Astrocyte (in vitro differentiated cells and primary cell): Measurements from ENCODE around the gene LEMD2. TPM values are rescaled to one million over a fixed set of nuclear protein-coding genes. Genes with fewer than 3 reads are reported as not detected.

Experiments used
- DNase-seq: peaks from one replicate; pipeline ENCODE4 v3.0.0-alpha.2; 2010; ENCODE audit warnings: low read depth
- FAIRE-seq: peaks from 2 replicates; lab custom pipeline; 2011; peaks lifted over from hg19 to GRCh38; lab: Jason Lieb, UNC
- H2AFZ ChIP-seq: 2 replicates; pipeline ENCODE4 v1.6.0; 2012; ENCODE audit warnings: low read depth, low read length, inconsistent platforms
- H3K27ac ChIP-seq: 2 replicates; pipeline ENCODE4 v1.5.1; 2011; ENCODE audit warnings: low read depth, low read length, inconsistent platforms
- H3K27me3 ChIP-seq: 2 replicates; pipeline ENCODE4 v1.6.0; 2011; ENCODE audit warnings: low read length, inconsistent platforms; ENCODE audit not compliant: insufficient read depth
- H3K36me3 ChIP-seq: 2 replicates; pipeline ENCODE4 v1.5.1; 2011; ENCODE audit warnings: low read length, inconsistent platforms; ENCODE audit not compliant: insufficient read depth
- H3K4me1 ChIP-seq: 2 replicates; pipeline ENCODE4 v1.5.1; 2011; ENCODE audit warnings: low read length, inconsistent platforms; ENCODE audit not compliant: insufficient read depth
- H3K4me2 ChIP-seq: 2 replicates; pipeline ENCODE4 v1.6.0; 2012; ENCODE audit warnings: low read length, inconsistent platforms
- H3K4me3 ChIP-seq: 2 replicates; pipeline ENCODE4 v1.5.1; 2011; ENCODE audit warnings: low read depth, mild to moderate bottlenecking, low read length, inconsistent platforms; ENCODE audit not compliant: insufficient read depth
- H3K79me2 ChIP-seq: 2 replicates; pipeline ENCODE4 v1.6.0; 2012; ENCODE audit warnings: mild to moderate bottlenecking, low read length, inconsistent platforms; ENCODE audit not compliant: insufficient read depth
- H3K9ac ChIP-seq: 2 replicates; pipeline ENCODE4 v1.6.0; 2012; ENCODE audit warnings: mild to moderate bottlenecking, low read length, inconsistent platforms
- H3K9me3 ChIP-seq: 2 replicates; pipeline ENCODE4 v1.5.1; 2012; ENCODE audit warnings: low read depth, mild to moderate bottlenecking, low read length, inconsistent platforms; ENCODE audit not compliant: insufficient read depth
- H4K20me1 ChIP-seq: 2 replicates; pipeline ENCODE4 v1.6.0; 2012; ENCODE audit warnings: low read length, inconsistent platforms; ENCODE audit not compliant: insufficient read depth
- H3K27ac Mint-ChIP-seq: one replicate; pipeline ENCODE4 v1.8.0; 2021; ENCODE audit warnings: mild to moderate bottlenecking, mixed read lengths; ENCODE audit not compliant: unreplicated experiment
- H3K27me3 Mint-ChIP-seq: one replicate; pipeline ENCODE4 v1.8.0; 2021; ENCODE audit warnings: low read depth, mixed read lengths; ENCODE audit not compliant: unreplicated experiment
- H3K36me3 Mint-ChIP-seq: one replicate; pipeline ENCODE4 v1.8.0; 2021; ENCODE audit warnings: low read depth, mixed read lengths; ENCODE audit not compliant: unreplicated experiment
- H3K4me1 Mint-ChIP-seq: one replicate; pipeline ENCODE4 v1.8.0; 2021; ENCODE audit warnings: low read depth, mixed read lengths; ENCODE audit not compliant: unreplicated experiment
- H3K4me3 Mint-ChIP-seq: one replicate; pipeline ENCODE4 v1.8.0; 2021; ENCODE audit warnings: mild to moderate bottlenecking, moderate library complexity, mixed read lengths; ENCODE audit not compliant: unreplicated experiment
- H3K9me3 Mint-ChIP-seq: one replicate; pipeline ENCODE4 v1.8.0; 2021; ENCODE audit warnings: mild to moderate bottlenecking, mixed read lengths; ENCODE audit not compliant: unreplicated experiment
- EZH2 ChIP-seq: IDR thresholded peaks from 2 replicates; pipeline ENCODE4 v1.6.1; 2012; ENCODE audit warnings: mild to moderate bottlenecking, low read length, inconsistent platforms; ENCODE audit not compliant: insufficient read depth
- total RNA-seq: library from RNA; stranded (reverse); gene quantifications from 2 replicates; pipeline ENCODE4 v1.2.1, GENCODE V29; 2021
- TF ChIP-seq, protein P1 (sequence below): IDR thresholded peaks from 2 replicates; pipeline ENCODE4 v1.5.1; 2011; ENCODE audit warnings: low read depth, mild to moderate bottlenecking, inconsistent platforms, low read length, moderate library complexity; ENCODE audit not compliant: insufficient read depth

Gene LEMD2
- total RNA-seq, 1 donor from 2014 or later, result 62.2 TPM

DNA sequence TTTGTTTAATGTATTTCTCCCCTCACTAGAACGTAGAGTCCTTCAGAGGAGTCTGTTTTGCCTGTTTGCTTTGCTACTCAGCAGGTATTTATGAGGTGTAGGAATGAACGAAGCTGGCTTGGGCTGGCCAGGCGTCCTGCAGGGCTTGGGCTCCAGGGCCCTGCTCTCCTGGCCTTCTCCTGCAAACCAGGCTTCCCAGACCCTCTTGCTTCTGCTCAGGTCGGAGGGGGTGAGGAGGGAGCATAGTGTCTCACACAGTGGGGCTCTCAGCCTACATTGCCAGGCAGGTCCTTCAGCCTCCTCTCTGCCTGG is 39.5 kb upstream of the LEMD2 start:
- no peaks in the 10 kb centered on the region for H4K20me1 ChIP-seq
- Mint-ChIP-seq H3K9me3 (no peaks in the 10 kb centered on the region), H3K27me3 (peaks cover 31% of the 10 kb centered on the region), H3K36me3 (no peaks in the 10 kb centered on the region), H3K4me3 (no peak overlapping the region), H3K4me1 (peaks cover 14% of the 10 kb centered on the region), H3K27ac (peak overlapping the region; percentile 78)
- peaks cover 7% of the 10 kb centered on the region for H3K27me3 ChIP-seq
- H3K36me3 ChIP-seq, result no peaks in the 10 kb centered on the region
- no peak for TF ChIP-seq EZH2
- TF ChIP-seq, protein P1, sequence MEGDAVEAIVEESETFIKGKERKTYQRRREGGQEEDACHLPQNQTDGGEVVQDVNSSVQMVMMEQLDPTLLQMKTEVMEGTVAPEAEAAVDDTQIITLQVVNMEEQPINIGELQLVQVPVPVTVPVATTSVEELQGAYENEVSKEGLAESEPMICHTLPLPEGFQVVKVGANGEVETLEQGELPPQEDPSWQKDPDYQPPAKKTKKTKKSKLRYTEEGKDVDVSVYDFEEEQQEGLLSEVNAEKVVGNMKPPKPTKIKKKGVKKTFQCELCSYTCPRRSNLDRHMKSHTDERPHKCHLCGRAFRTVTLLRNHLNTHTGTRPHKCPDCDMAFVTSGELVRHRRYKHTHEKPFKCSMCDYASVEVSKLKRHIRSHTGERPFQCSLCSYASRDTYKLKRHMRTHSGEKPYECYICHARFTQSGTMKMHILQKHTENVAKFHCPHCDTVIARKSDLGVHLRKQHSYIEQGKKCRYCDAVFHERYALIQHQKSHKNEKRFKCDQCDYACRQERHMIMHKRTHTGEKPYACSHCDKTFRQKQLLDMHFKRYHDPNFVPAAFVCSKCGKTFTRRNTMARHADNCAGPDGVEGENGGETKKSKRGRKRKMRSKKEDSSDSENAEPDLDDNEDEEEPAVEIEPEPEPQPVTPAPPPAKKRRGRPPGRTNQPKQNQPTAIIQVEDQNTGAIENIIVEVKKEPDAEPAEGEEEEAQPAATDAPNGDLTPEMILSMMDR, result no peak
- H3K9ac ChIP-seq, result no peak overlapping the region
- H3K4me3 ChIP-seq, result no peak overlapping the region
- H3K9me3 ChIP-seq, result no peaks in the 10 kb centered on the region
- H3K4me1 ChIP-seq, result peaks cover 4% of the 10 kb centered on the region
- FAIRE-seq (no peak), DNase-seq (no peak)
- H3K27ac ChIP-seq, result no peak overlapping the region
- no peak overlapping the region for H2AFZ ChIP-seq
- H3K4me2 ChIP-seq, result no peak overlapping the region
- no peaks in the 10 kb centered on the region for H3K79me2 ChIP-seq

DNA sequence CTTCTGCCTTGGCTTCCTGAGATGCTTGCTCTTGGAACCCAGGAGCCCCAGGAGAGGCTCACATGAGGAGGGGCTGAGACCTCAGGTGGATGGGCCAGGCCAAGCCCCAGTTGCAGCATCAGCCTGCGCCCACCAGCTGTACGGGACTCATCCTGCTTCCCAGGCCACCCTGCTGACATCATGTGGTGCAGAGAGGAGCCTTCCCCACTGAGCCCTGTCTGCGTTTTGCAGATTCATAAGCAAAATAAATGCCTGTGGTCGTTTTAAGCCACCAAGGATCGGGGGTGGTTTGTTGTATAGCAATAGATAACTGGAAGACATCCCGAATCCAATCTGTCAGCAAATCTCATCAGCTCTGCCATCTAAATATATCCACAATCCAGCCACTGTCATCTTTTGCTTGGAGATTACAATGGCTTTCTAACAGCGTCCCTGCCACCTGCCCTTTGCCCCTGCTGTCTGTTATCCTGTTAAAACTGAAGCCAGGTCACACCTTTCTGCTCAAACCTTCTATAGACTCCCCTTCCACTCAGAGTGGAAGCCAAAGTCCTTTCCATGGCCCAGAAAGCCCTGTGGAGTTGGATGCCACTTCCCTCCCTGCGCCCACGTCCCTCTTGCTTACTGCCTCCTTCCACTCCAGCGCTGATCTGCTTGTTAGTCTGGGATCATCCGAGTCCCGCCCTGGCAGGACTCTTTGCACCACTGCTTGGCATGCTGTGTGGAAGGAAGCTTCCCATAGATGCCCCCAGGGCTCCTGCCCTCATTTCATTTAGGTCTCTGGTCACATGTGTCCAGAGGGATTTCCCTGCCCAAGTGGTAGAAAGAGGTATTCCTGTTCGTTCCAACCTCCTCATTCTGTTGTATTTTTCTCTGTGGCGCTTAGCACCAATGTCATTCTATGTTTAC is 38.9 kb upstream of the LEMD2 start:
- no peak for FAIRE-seq
- no peak overlapping the region for H3K4me2 ChIP-seq

More for the DNA sequence above, 38.9 kb upstream of the LEMD2 start:
- H3K27ac ChIP-seq, result no peak overlapping the region
- no peak overlapping the region for H3K9ac ChIP-seq
- Mint-ChIP-seq H3K27ac (peak overlapping the region; percentile 78), H3K4me1 (peaks cover 14% of the 10 kb centered on the region), H3K4me3 (no peak overlapping the region), H3K36me3 (no peaks in the 10 kb centered on the region), H3K9me3 (no peaks in the 10 kb centered on the region), H3K27me3 (peaks cover 35% of the 10 kb centered on the region)
- no peak overlapping the region for H2AFZ ChIP-seq
- DNase-seq, result no peak
- peaks cover 7% of the 10 kb centered on the region for H3K27me3 ChIP-seq
- H4K20me1 ChIP-seq, result no peaks in the 10 kb centered on the region
- H3K4me3 ChIP-seq, result no peak overlapping the region
- no peaks in the 10 kb centered on the region for H3K79me2 ChIP-seq
- TF ChIP-seq EZH2, result no peak
- TF ChIP-seq, protein P1, result no peak
- peaks cover 4% of the 10 kb centered on the region for H3K4me1 ChIP-seq
- no peaks in the 10 kb centered on the region for H3K9me3 ChIP-seq
- no peaks in the 10 kb centered on the region for H3K36me3 ChIP-seq
